ENCODE measurements around the gene AP1G2. TPM values are rescaled to one million over a fixed set of nuclear protein-coding genes. Genes with fewer than 3 reads are reported as not detected.
A peak's percentile ranks its signal among the peaks of the same experiment; 100 is the strongest.

The AP1G2 gene
- total and polyA plus RNA-seq, 5 donors from 2014 or later = 56.1 to 329 (median 84.4) TPM

- H3K36me3 ChIP-seq (ENCODE audit: control insufficient read depth, insufficient read depth, low read length) = no peaks in the 10 kb centered on the region
- peaks cover 3% of the 10 kb centered on the region for H3K27me3 ChIP-seq (ENCODE audit: control insufficient read depth, insufficient read depth, low read length)
- H3K4me1 Mint-ChIP-seq = peaks cover 0 to 23% (median 1%) of the 10 kb centered on the region in 4 donors
- no peak for ATAC-seq (ENCODE audit: low read depth in 2 of 2)
- no peak for DNase-seq
- H3K9me3 ChIP-seq (ENCODE audit: control insufficient read depth in 2 of 2, low read length in 2 of 2) = no peaks in the 10 kb centered on the region
- H3K36me3 Mint-ChIP-seq = no peaks in the 10 kb centered on the region
- H3K4me3 Mint-ChIP-seq = no peak overlapping the region
- peaks cover 24% of the 10 kb centered on the region for H3K4me1 ChIP-seq (ENCODE audit: control insufficient read depth, insufficient read depth, low read length, poor library complexity, severe bottlenecking)
- peaks cover 65% of the 10 kb centered on the region for H3K27me3 Mint-ChIP-seq
- H3K27ac Mint-ChIP-seq = no peak overlapping the region
- no peak overlapping the region for H3K4me3 ChIP-seq (ENCODE audit: low read depth, low read length)
- no peak overlapping the region for H3K27ac ChIP-seq (ENCODE audit: insufficient read depth, low read length, poor library complexity, severe bottlenecking)
- peaks cover 0 to 1% (median 0%) of the 10 kb centered on the region in 7 donors for H3K9me3 Mint-ChIP-seq
Measured at GRCh38 chr14:23579739-23580138, 12.1 kb upstream of the AP1G2 start.

- no peak overlapping the region for H3K27ac Mint-ChIP-seq
- no peak overlapping the region for H3K4me3 Mint-ChIP-seq
- DNase-seq (no peak), ATAC-seq (ENCODE audit: low read depth in 2 of 2) (no peak)
- H3K4me1 Mint-ChIP-seq = peaks cover 0 to 23% (median 1%) of the 10 kb centered on the region in 4 donors
- no peaks in the 10 kb centered on the region for H3K36me3 Mint-ChIP-seq
- H3K27me3 ChIP-seq (ENCODE audit: control insufficient read depth, insufficient read depth, low read length) = peaks cover 3% of the 10 kb centered on the region
- peaks cover 0 to 1% (median 0%) of the 10 kb centered on the region in 7 donors for H3K9me3 Mint-ChIP-seq
- H3K36me3 ChIP-seq (ENCODE audit: control insufficient read depth, insufficient read depth, low read length) = no peaks in the 10 kb centered on the region
- no peak overlapping the region for H3K4me3 ChIP-seq (ENCODE audit: low read depth, low read length)
- no peak overlapping the region for H3K27ac ChIP-seq (ENCODE audit: insufficient read depth, low read length, poor library complexity, severe bottlenecking)
- H3K9me3 ChIP-seq (ENCODE audit: control insufficient read depth in 2 of 2, low read length in 2 of 2) = no peaks in the 10 kb centered on the region
- peaks cover 67% of the 10 kb centered on the region for H3K27me3 Mint-ChIP-seq
- H3K4me1 ChIP-seq (ENCODE audit: control insufficient read depth, insufficient read depth, low read length, poor library complexity, severe bottlenecking) = peaks cover 24% of the 10 kb centered on the region
Measured at GRCh38 chr14:23579311-23579630, 11.7 kb upstream of the AP1G2 start.

- Histone ChIP-seq H3K4me3 (ENCODE audit: low read depth, low read length) (no peak within 1 kb of the TSS), H3K9me3 (ENCODE audit: control insufficient read depth in 2 of 2, low read length in 2 of 2) (no peaks in the 10 kb centered on the region), H3K36me3 (ENCODE audit: control insufficient read depth, insufficient read depth, low read length) (no peaks in the 10 kb centered on the region), H3K4me1 (ENCODE audit: control insufficient read depth, insufficient read depth, low read length, poor library complexity, severe bottlenecking) (peaks cover 24% of the 10 kb centered on the region), H3K27me3 (ENCODE audit: control insufficient read depth, insufficient read depth, low read length) (peaks cover 3% of the 10 kb centered on the region), H3K27ac (ENCODE audit: insufficient read depth, low read length, poor library complexity, severe bottlenecking) (no peak within 1 kb of the TSS)
- no peak for DNase-seq
- Mint-ChIP-seq H3K36me3 (no peaks in the 10 kb centered on the region), H3K4me1 (peaks cover 0 to 23% (median 1%) of the 10 kb centered on the region in 4 donors), H3K4me3 (peak within 1 kb of the TSS; percentile 28 to 68 (median 48)), H3K27ac (no peak within 1 kb of the TSS), H3K9me3 (peaks cover 0 to 1% (median 0%) of the 10 kb centered on the region in 7 donors), H3K27me3 (peaks cover 68% of the 10 kb centered on the region)
- ATAC-seq (ENCODE audit: low read depth in 2 of 2) = no peak
Measured at GRCh38 chr14:23578560-23579310, 11.1 kb upstream of the AP1G2 start, which contains the start of gene JPH4. Gene JPH4, minus strand, starts transcription at chr14:23578790. Its CDS starts 1,337 bp downstream, at chr14:23577453.

GRCh38 chr14:23577710-23578392 lies 10.3 kb upstream of the AP1G2 start:
- H3K27ac Mint-ChIP-seq = no peak overlapping the region
- no peaks in the 10 kb centered on the region for H3K36me3 Mint-ChIP-seq
- Histone ChIP-seq H3K27ac (ENCODE audit: insufficient read depth, low read length, poor library complexity, severe bottlenecking) (no peak overlapping the region), H3K4me1 (ENCODE audit: control insufficient read depth, insufficient read depth, low read length, poor library complexity, severe bottlenecking) (peaks cover 24% of the 10 kb centered on the region), H3K27me3 (ENCODE audit: control insufficient read depth, insufficient read depth, low read length) (peaks cover 3% of the 10 kb centered on the region), H3K36me3 (ENCODE audit: control insufficient read depth, insufficient read depth, low read length) (no peaks in the 10 kb centered on the region), H3K4me3 (ENCODE audit: low read depth, low read length) (no peak overlapping the region), H3K9me3 (ENCODE audit: control insufficient read depth in 2 of 2, low read length in 2 of 2) (no peaks in the 10 kb centered on the region)
- ATAC-seq (ENCODE audit: low read depth in 2 of 2) (no peak), DNase-seq (no peak)
- H3K4me1 Mint-ChIP-seq = peaks cover 0 to 23% (median 1%) of the 10 kb centered on the region in 4 donors
- no peak overlapping the region for H3K4me3 Mint-ChIP-seq
- peaks cover 0 to 1% (median 0%) of the 10 kb centered on the region in 7 donors for H3K9me3 Mint-ChIP-seq
- peaks cover 67% of the 10 kb centered on the region for H3K27me3 Mint-ChIP-seq

GRCh38 chr14:23577004-23577681 lies 9.6 kb upstream of the AP1G2 start:
- DNase-seq (no peak), ATAC-seq (ENCODE audit: low read depth in 2 of 2) (peak in 1 of 2 donors; percentile 37)
- Histone ChIP-seq H3K9me3 (ENCODE audit: control insufficient read depth in 2 of 2, low read length in 2 of 2) (no peaks in the 10 kb centered on the region), H3K27me3 (ENCODE audit: control insufficient read depth, insufficient read depth, low read length) (peaks cover 3% of the 10 kb centered on the region), H3K4me1 (ENCODE audit: control insufficient read depth, insufficient read depth, low read length, poor library complexity, severe bottlenecking) (peaks cover 24% of the 10 kb centered on the region), H3K27ac (ENCODE audit: insufficient read depth, low read length, poor library complexity, severe bottlenecking) (no peak overlapping the region), H3K4me3 (ENCODE audit: low read depth, low read length) (no peak overlapping the region), H3K36me3 (ENCODE audit: control insufficient read depth, insufficient read depth, low read length) (no peaks in the 10 kb centered on the region)
- Mint-ChIP-seq H3K27me3 (peaks cover 64% of the 10 kb centered on the region), H3K9me3 (peaks cover 0 to 1% (median 0%) of the 10 kb centered on the region in 7 donors), H3K27ac (peak overlapping the region in 1 of 3 donors; percentile 20), H3K4me1 (peaks cover 0 to 23% (median 1%) of the 10 kb centered on the region in 4 donors), H3K4me3 (peak overlapping the region in 2 of 4 donors; percentile 36 to 77), H3K36me3 (no peaks in the 10 kb centered on the region)

- no peak for DNase-seq
- no peak overlapping the region for H3K27ac Mint-ChIP-seq
- Histone ChIP-seq H3K4me3 (ENCODE audit: low read depth, low read length) (no peak overlapping the region), H3K27me3 (ENCODE audit: control insufficient read depth, insufficient read depth, low read length) (peaks cover 3% of the 10 kb centered on the region), H3K36me3 (ENCODE audit: control insufficient read depth, insufficient read depth, low read length) (no peaks in the 10 kb centered on the region), H3K9me3 (ENCODE audit: control insufficient read depth in 2 of 2, low read length in 2 of 2) (no peaks in the 10 kb centered on the region), H3K4me1 (ENCODE audit: control insufficient read depth, insufficient read depth, low read length, poor library complexity, severe bottlenecking) (peaks cover 24% of the 10 kb centered on the region), H3K27ac (ENCODE audit: insufficient read depth, low read length, poor library complexity, severe bottlenecking) (no peak overlapping the region)
- no peaks in the 10 kb centered on the region for H3K9me3 Mint-ChIP-seq
- peaks cover 44% of the 10 kb centered on the region for H3K27me3 Mint-ChIP-seq
- H3K4me3 Mint-ChIP-seq = peak overlapping the region in 2 of 4 donors; percentile 48 to 51
- H3K36me3 Mint-ChIP-seq = no peaks in the 10 kb centered on the region
- no peak for ATAC-seq (ENCODE audit: low read depth in 2 of 2)
- H3K4me1 Mint-ChIP-seq = peaks cover 0 to 25% (median 7%) of the 10 kb centered on the region in 4 donors
Measured at GRCh38 chr14:23573384-23574015, 5.9 kb upstream of the AP1G2 start.

GRCh38 chr14:23572836-23573235 lies 5.2 kb upstream of the AP1G2 start:
- Histone ChIP-seq H3K27ac (ENCODE audit: insufficient read depth, low read length, poor library complexity, severe bottlenecking) (no peak overlapping the region), H3K27me3 (ENCODE audit: control insufficient read depth, insufficient read depth, low read length) (peaks cover 3% of the 10 kb centered on the region), H3K36me3 (ENCODE audit: control insufficient read depth, insufficient read depth, low read length) (no peaks in the 10 kb centered on the region), H3K4me3 (ENCODE audit: low read depth, low read length) (no peak overlapping the region), H3K4me1 (ENCODE audit: control insufficient read depth, insufficient read depth, low read length, poor library complexity, severe bottlenecking) (peaks cover 25% of the 10 kb centered on the region), H3K9me3 (ENCODE audit: control insufficient read depth in 2 of 2, low read length in 2 of 2) (no peaks in the 10 kb centered on the region)
- H3K27me3 Mint-ChIP-seq = peaks cover 38% of the 10 kb centered on the region
- peaks cover 0 to 27% (median 11%) of the 10 kb centered on the region in 4 donors for H3K4me1 Mint-ChIP-seq
- H3K36me3 Mint-ChIP-seq = no peaks in the 10 kb centered on the region
- ATAC-seq (ENCODE audit: low read depth in 2 of 2) (no peak), DNase-seq (no peak)
- no peak overlapping the region for H3K27ac Mint-ChIP-seq
- no peak overlapping the region for H3K4me3 Mint-ChIP-seq
- no peaks in the 10 kb centered on the region for H3K9me3 Mint-ChIP-seq

All from CD4-positive, CD25-positive, alpha-beta regulatory T cell (primary cell).